H9 (cell line): ENCODE data around the gene CCSER1. TPM values are rescaled to one million over a fixed set of nuclear protein-coding genes. Genes with fewer than 3 reads are reported as not detected.

ENCODE experiments used
- DNase-seq: peaks from one replicate; pipeline ENCODE4 v3.0.0-alpha.2; 2017
- H2AFZ ChIP-seq: one replicate; pipeline ENCODE4 v1.6.1; 2013; ENCODE audit warnings: mild to moderate bottlenecking, low read length, control low read depth, moderate library complexity
- H2AK5ac ChIP-seq: 2 replicates; pipeline ENCODE4 v1.6.1; 2013; ENCODE audit warnings: low read length, control low read depth, mixed read lengths; ENCODE audit not compliant: insufficient read length
- H2BK120ac ChIP-seq: one replicate; pipeline ENCODE4 v1.6.1; 2013; ENCODE audit warnings: low read depth, mild to moderate bottlenecking, low read length, control low read depth, inconsistent platforms; ENCODE audit not compliant: poor library complexity, severe bottlenecking
- H2BK12ac ChIP-seq: 2 replicates; pipeline ENCODE4 v1.6.1; 2013; ENCODE audit warnings: low read length, control low read depth, mixed read lengths, low read depth; ENCODE audit not compliant: insufficient read length
- H2BK15ac ChIP-seq: 2 replicates; pipeline ENCODE4 v1.6.1; 2013; ENCODE audit warnings: low read depth, low read length, control low read depth
- H2BK20ac ChIP-seq: one replicate; pipeline ENCODE4 v1.6.1; 2013; ENCODE audit warnings: low read depth, mild to moderate bottlenecking, low read length, control low read depth, inconsistent platforms; ENCODE audit not compliant: poor library complexity, severe bottlenecking
- H2BK5ac ChIP-seq: 2 replicates; pipeline ENCODE4 v1.6.1; 2013; ENCODE audit warnings: low read length, control low read depth, mixed read lengths; ENCODE audit not compliant: insufficient read length
- H3K14ac ChIP-seq: 2 replicates; pipeline ENCODE4 v1.6.1; 2013; ENCODE audit warnings: low read length, control low read depth; ENCODE audit not compliant: insufficient read depth
- H3K18ac ChIP-seq: 2 replicates; pipeline ENCODE4 v1.6.1; 2013; ENCODE audit warnings: low read depth, mild to moderate bottlenecking, mixed read lengths, low read length, control low read depth; ENCODE audit not compliant: insufficient read length
- H3K23ac ChIP-seq: 2 replicates; pipeline ENCODE4 v1.6.1; 2013; ENCODE audit warnings: low read length, control low read depth, mixed read lengths, low read depth; ENCODE audit not compliant: insufficient read length
- H3K23me2 ChIP-seq: 2 replicates; pipeline ENCODE4 v1.6.1; 2013; ENCODE audit warnings: low read depth, mild to moderate bottlenecking, mixed read lengths, low read length, control low read depth; ENCODE audit not compliant: insufficient read length, poor library complexity, severe bottlenecking
- H3K27ac ChIP-seq: 2 replicates; pipeline ENCODE4 v1.5.1; 2013; ENCODE audit warnings: low read length, control low read depth, mixed read lengths, low read depth; ENCODE audit not compliant: insufficient read length
- H3K27me3 ChIP-seq: 2 replicates; pipeline ENCODE4 v1.6.1; 2013; ENCODE audit warnings: low read length, control low read depth, inconsistent platforms; ENCODE audit not compliant: insufficient read depth
- H3K4ac ChIP-seq: 2 replicates; pipeline ENCODE4 v1.6.1; 2013; ENCODE audit warnings: low read depth, mild to moderate bottlenecking, control low read depth, inconsistent platforms, low read length, moderate library complexity
- H3K4me1 ChIP-seq: 2 replicates; pipeline ENCODE4 v1.6.1; 2013; ENCODE audit warnings: low read length, control low read depth, inconsistent platforms; ENCODE audit not compliant: insufficient read depth
- H3K4me2 ChIP-seq: 2 replicates; pipeline ENCODE4 v1.6.1; 2013; ENCODE audit warnings: low read length, control low read depth, mixed read lengths; ENCODE audit not compliant: insufficient read length, insufficient read depth
- H3K56ac ChIP-seq: 2 replicates; pipeline ENCODE4 v1.6.1; 2013; ENCODE audit warnings: low read depth, mild to moderate bottlenecking, mixed read lengths, low read length, control low read depth; ENCODE audit not compliant: insufficient read length
- H3K79me1 ChIP-seq: 2 replicates; pipeline ENCODE4 v1.6.1; 2013; ENCODE audit warnings: low read depth, mild to moderate bottlenecking, moderate library complexity, low read length, control low read depth, inconsistent platforms; ENCODE audit not compliant: insufficient read depth, poor library complexity, severe bottlenecking
- H3K79me2 ChIP-seq: 2 replicates; pipeline ENCODE4 v1.6.1; 2013; ENCODE audit warnings: low read length, control low read depth, inconsistent platforms; ENCODE audit not compliant: insufficient read depth
- H3K9ac ChIP-seq: 2 replicates; pipeline ENCODE4 v1.6.1; 2013; ENCODE audit warnings: low read length, control low read depth, mixed read lengths; ENCODE audit not compliant: insufficient read length; ENCODE audit errors: extremely low read depth
- H3K9me3 ChIP-seq: one replicate; pipeline ENCODE4 v1.6.1; 2013; ENCODE audit warnings: low read depth, low read length, inconsistent platforms; ENCODE audit not compliant: control insufficient read depth
- H3T11ph ChIP-seq: one replicate; pipeline ENCODE4 v1.6.1; 2013; ENCODE audit warnings: mild to moderate bottlenecking, low read length, control low read depth, inconsistent platforms
- H4K20me1 ChIP-seq: one replicate; pipeline ENCODE4 v1.6.1; 2013; ENCODE audit not compliant: control insufficient read depth, insufficient read length, insufficient read depth
- H4K5ac ChIP-seq: 2 replicates; pipeline ENCODE4 v1.6.1; 2013; ENCODE audit warnings: low read depth, mild to moderate bottlenecking, mixed read lengths, low read length, control low read depth; ENCODE audit not compliant: insufficient read length
- H4K8ac ChIP-seq: replicated peaks from 2 replicates; pipeline ENCODE4 v1.6.1; 2013; ENCODE audit warnings: low read length, control low read depth, mixed read lengths, low read depth; ENCODE audit not compliant: insufficient read length
- H4K91ac ChIP-seq: 2 replicates; pipeline ENCODE4 v1.6.1; 2013; ENCODE audit warnings: low read depth, mild to moderate bottlenecking, moderate library complexity, mixed read lengths, low read length, control low read depth; ENCODE audit not compliant: insufficient read length
- H3K27ac Mint-ChIP-seq, 3 experiments: 2 replicates in 2 of 3; 3 replicates in 1 of 3; pipeline ENCODE4 v1.8.0; 2020 to 2021; ENCODE audit warnings: mixed read lengths in 3 of 3, mild to moderate bottlenecking in 1 of 3, moderate library complexity in 1 of 3
- H3K27me3 Mint-ChIP-seq: 2 replicates; pipeline ENCODE4 v1.8.0; 2021; ENCODE audit warnings: low read depth, mild to moderate bottlenecking, moderate library complexity, mixed read lengths
- H3K36me3 Mint-ChIP-seq, 3 experiments: 2 replicates in 2 of 3; 3 replicates in 1 of 3; pipeline ENCODE4 v1.8.0; 2020 to 2021; ENCODE audit warnings: low read depth in 3 of 3, mixed read lengths in 3 of 3; ENCODE audit not compliant: insufficient read depth in 1 of 3
- H3K4me1 Mint-ChIP-seq, 2 experiments: 2 replicates each; pipeline ENCODE4 v1.8.0; 2020; ENCODE audit warnings: mixed read lengths in 2 of 2
- H3K4me3 Mint-ChIP-seq, 2 experiments: 2 replicates in 1 of 2; 3 replicates in 1 of 2; pipeline ENCODE4 v1.8.0; 2020 to 2021; ENCODE audit warnings: mild to moderate bottlenecking in 2 of 2, mixed read lengths in 2 of 2, moderate library complexity in 1 of 2
- H3K9me3 Mint-ChIP-seq, 2 experiments: 2 replicates in 1 of 2; 3 replicates in 1 of 2; pipeline ENCODE4 v1.8.0; 2020; ENCODE audit warnings: mild to moderate bottlenecking in 2 of 2, mixed read lengths in 2 of 2, moderate library complexity in 1 of 2
- CTCF ChIP-seq: fragments of 200-600 bp; sonication (generic); conservative IDR thresholded peaks from 3 replicates; pipeline ENCODE4 v1.8.0; 2021; ENCODE audit warnings: antibody characterized with exemption, mild to moderate bottlenecking
- WGBS: extraction: QIAGEN DNeasy Blood & Tissue Kit; methylation state at CpG from one replicate; pipeline ENCODE4 v1.1.7; 2013; ENCODE audit warnings: missing lambda C conversion rate, low lambda C conversion rate, mixed read lengths; ENCODE audit not compliant: insufficient read length; ENCODE audit errors: extremely low coverage; 5-methylcytosine and 5-hydroxymethylcytosine counted together
- total RNA-seq: library from RNA; stranded (reverse); gene quantifications from 2 replicates; pipeline ENCODE4 v1.2.1, GENCODE V29; 2021

The CCSER1 gene
- total RNA-seq, 1 experiment from 2014 or later = 0.37 TPM

GRCh38 chr4:90185416-90185815 is 58.2 kb downstream of the CCSER1 start:
- no peaks in the 10 kb centered on the region for H3K9me3 Mint-ChIP-seq
- H4K8ac ChIP-seq = no peak overlapping the region

More at GRCh38 chr4:90185416-90185815, 58.2 kb downstream of the CCSER1 start:
- no peak overlapping the region for H2AFZ ChIP-seq
- H3K27me3 ChIP-seq = no peaks in the 10 kb centered on the region
- no peak overlapping the region for H4K5ac ChIP-seq
- no peak overlapping the region for H2BK120ac ChIP-seq
- Mint-ChIP-seq H3K4me3 (no peak overlapping the region), H3K36me3 (no peaks in the 10 kb centered on the region), H3K4me1 (peaks cover 19 to 24% of the 10 kb centered on the region in 2 experiments), H3K27me3 (no peaks in the 10 kb centered on the region), H3K27ac (no peak overlapping the region)
- TF ChIP-seq CTCF = no peak
- H3K56ac ChIP-seq = no peak overlapping the region
- no peaks in the 10 kb centered on the region for H3K79me1 ChIP-seq
- no peak overlapping the region for H3K18ac ChIP-seq
- H2AK5ac ChIP-seq = no peak overlapping the region
- no peak overlapping the region for H3K9ac ChIP-seq
- no peak for DNase-seq
- peaks cover 2% of the 10 kb centered on the region; the same call in 1 of the 2 replicates for H3K4me1 ChIP-seq
- H3K4ac ChIP-seq = no peak overlapping the region
- no peaks in the 10 kb centered on the region for H3K79me2 ChIP-seq
- H2BK5ac ChIP-seq = no peak overlapping the region
- H3K4me2 ChIP-seq = no peak overlapping the region
- H3K14ac ChIP-seq = no peak overlapping the region
- WGBS = no CpG with 5 or more reads among the region's 1 CpG
- no peak overlapping the region for H3K27ac ChIP-seq
- H2BK15ac ChIP-seq = no peak overlapping the region
- H4K20me1 ChIP-seq = no peaks in the 10 kb centered on the region
- H2BK20ac ChIP-seq = no peak overlapping the region
- H3K23me2 ChIP-seq = no peaks in the 10 kb centered on the region
- H3K23ac ChIP-seq = no peak overlapping the region
- no peak overlapping the region for H4K91ac ChIP-seq
- no peak overlapping the region for H3T11ph ChIP-seq
- no peak overlapping the region for H2BK12ac ChIP-seq
- no peaks in the 10 kb centered on the region for H3K9me3 ChIP-seq
